IMR-90 (cell line): ENCODE measurements around the gene ARF3. TPM values are rescaled to one million over a fixed set of nuclear protein-coding genes. Genes with fewer than 3 reads are reported as not detected.

ENCODE experiments used
- ATAC-seq: fragments of 200-7000 bp; cut with Tn5 transposase; 2 replicates; pipeline ENCODE4 v1.9.1; 2020; ENCODE audit warnings: low read depth, mild to moderate bottlenecking, moderate library complexity
- BruUV-seq: library from RNA; stranded (reverse); fragments of 400-500 nt; replicated peaks from 2 replicates; lab custom pipeline; 2021; lab: Mats Ljungman, UMichigan
- CTCF ChIA-PET: fragments of 300-600 bp; formaldehyde crosslinking; extraction: SDS; loops from one replicate; lab custom pipeline; 2021; ENCODE audit warnings: antibody characterized with exemption; lab: Yijun Ruan, JAX
- POLR2A ChIA-PET: fragments of 300-600 bp; sonication (Branson Sonifier 250); formaldehyde crosslinking; loops from one replicate; lab custom pipeline; 2022; ENCODE audit warnings: antibody characterized with exemption; ENCODE audit not compliant: unreplicated experiment; lab: Charles Lee
- DNase-seq: peaks from one replicate; pipeline ENCODE4 v3.0.0; 2013
- H2AFZ ChIP-seq: replicated peaks from 2 replicates; pipeline ENCODE3; 2013; ENCODE audit warnings: low read length, mild to moderate bottlenecking; ENCODE audit not compliant: poor library complexity
- H2AK5ac ChIP-seq: 2 replicates; pipeline ENCODE4 v1.6.1; 2013; ENCODE audit warnings: low read depth, low read length, inconsistent platforms
- H2AK9ac ChIP-seq: replicated peaks from 2 replicates; pipeline ENCODE3; 2013; ENCODE audit warnings: mild to moderate bottlenecking, low read depth, low read length, moderate library complexity; ENCODE audit not compliant: poor library complexity
- H2BK120ac ChIP-seq: 2 replicates; pipeline ENCODE4 v1.6.1; 2013; ENCODE audit warnings: low read depth, low read length, inconsistent platforms
- H2BK15ac ChIP-seq: 3 replicates; pipeline ENCODE4 v1.6.1; 2013; ENCODE audit warnings: low read depth, low read length, inconsistent platforms
- H2BK20ac ChIP-seq: 2 replicates; pipeline ENCODE4 v1.6.1; 2013; ENCODE audit warnings: low read depth, mild to moderate bottlenecking, inconsistent platforms, low read length, moderate library complexity
- H2BK5ac ChIP-seq: 2 replicates; pipeline ENCODE4 v1.6.1; 2013; ENCODE audit warnings: mild to moderate bottlenecking, low read depth, low read length, inconsistent platforms; ENCODE audit not compliant: poor library complexity, severe bottlenecking
- H3K14ac ChIP-seq: replicated peaks from 2 replicates; pipeline ENCODE4 v1.6.1; 2013; ENCODE audit warnings: low read depth, low read length, inconsistent platforms
- H3K18ac ChIP-seq: 2 replicates; pipeline ENCODE4 v1.6.1; 2013; ENCODE audit warnings: low read depth, low read length, control low read depth
- H3K23ac ChIP-seq: 2 replicates; pipeline ENCODE4 v1.6.1; 2013; ENCODE audit warnings: low read depth, low read length, inconsistent platforms
- H3K27ac ChIP-seq: 2 replicates; pipeline ENCODE4 v1.5.1; 2013; ENCODE audit warnings: mild to moderate bottlenecking, control low read depth, low read length; ENCODE audit not compliant: insufficient read depth
- H3K27me3 ChIP-seq: 2 replicates; pipeline ENCODE4 v1.6.1; 2013; ENCODE audit warnings: low read length; ENCODE audit not compliant: control insufficient read depth, insufficient read depth
- H3K36me3 ChIP-seq: 2 replicates; pipeline ENCODE4 v1.6.1; 2013; ENCODE audit warnings: low read length, mixed read lengths; ENCODE audit not compliant: control insufficient read depth, insufficient read depth
- H3K4ac ChIP-seq: 2 replicates; pipeline ENCODE4 v1.6.1; 2013; ENCODE audit warnings: low read depth, low read length, inconsistent platforms
- H3K4me1 ChIP-seq: 2 replicates; pipeline ENCODE4 v1.6.1; 2013; ENCODE audit warnings: low read length, mixed read lengths; ENCODE audit not compliant: control insufficient read depth, insufficient read depth
- H3K4me2 ChIP-seq: 2 replicates; pipeline ENCODE4 v1.6.1; 2013; ENCODE audit warnings: low read depth, mild to moderate bottlenecking, control low read depth, low read length, moderate library complexity
- H3K4me3 ChIP-seq: 2 replicates; pipeline ENCODE4 v1.5.1; 2013; ENCODE audit warnings: low read depth, mild to moderate bottlenecking, control low read depth, low read length, moderate library complexity; ENCODE audit not compliant: insufficient read depth
- H3K56ac ChIP-seq: 2 replicates; pipeline ENCODE4 v1.6.1; 2013; ENCODE audit warnings: low read length, inconsistent platforms; ENCODE audit not compliant: insufficient read depth; ENCODE audit errors: extremely low read depth
- H3K79me1 ChIP-seq, 2 experiments: 2 replicates each; pipeline ENCODE4 v1.6.1; 2013; ENCODE audit warnings: low read length in 2 of 2, inconsistent platforms in 1 of 2, low read depth in 1 of 2
- H3K9ac ChIP-seq: 2 replicates; pipeline ENCODE4 v1.6.1; 2013; ENCODE audit warnings: low read depth, low read length, control low read depth
- H3K9me1 ChIP-seq: 2 replicates; pipeline ENCODE4 v1.6.1; 2013; ENCODE audit warnings: low read length, inconsistent platforms; ENCODE audit not compliant: insufficient read depth
- H3K9me3 ChIP-seq: 2 replicates; pipeline ENCODE4 v1.6.1; 2013; ENCODE audit warnings: low read length; ENCODE audit not compliant: control insufficient read depth, insufficient read depth
- H4K20me1 ChIP-seq: 2 replicates; pipeline ENCODE4 v1.6.1; 2013; ENCODE audit warnings: low read length, inconsistent platforms; ENCODE audit not compliant: insufficient read depth
- H4K5ac ChIP-seq: 2 replicates; pipeline ENCODE4 v1.6.1; 2013; ENCODE audit warnings: mild to moderate bottlenecking, low read depth, low read length, control low read depth
- H4K8ac ChIP-seq, 2 experiments: 2 replicates each; pipeline ENCODE4 v1.6.1; 2013; ENCODE audit warnings: low read depth in 2 of 2, low read length in 2 of 2, control low read depth in 1 of 2, inconsistent platforms in 1 of 2
- H4K91ac ChIP-seq: 2 replicates; pipeline ENCODE4 v1.6.1; 2013; ENCODE audit warnings: low read depth, low read length, inconsistent platforms; ENCODE audit not compliant: insufficient read depth
- MXI1 ChIP-seq: IDR thresholded peaks from 2 replicates; pipeline ENCODE4 v1.6.1; 2012; ENCODE audit warnings: low read depth, mild to moderate bottlenecking, low read length, moderate library complexity, borderline replicate concordance
- RAD21 ChIP-seq: IDR thresholded peaks from 2 replicates; pipeline ENCODE4 v1.6.1; 2012; ENCODE audit warnings: low read length, improper control_type of control experiment
- WGBS, 2 experiments: methylation state at CpG; one replicate each; pipeline versions ENCODE4 v1.1.5 to v1.1.7; 2013; ENCODE audit warnings: missing lambda C conversion rate in 2 of 2; ENCODE audit not compliant: insufficient read length in 1 of 2; ENCODE audit errors: extremely low coverage in 2 of 2; 5-methylcytosine and 5-hydroxymethylcytosine counted together
- dilution Hi-C: fragments of 300-500 bp; cut with HindIII; formaldehyde crosslinking; loops from one replicate; pipeline ENCODE4 v1.14.3; 2018; ENCODE audit warnings: low sequenced_read_pairs; ENCODE audit not compliant: unreplicated experiment
- in situ Hi-C: fragments of 300-500 bp; cut with MboI; formaldehyde crosslinking; loops from 3 replicates; pipeline ENCODE4 v1.14.3; 2019; ENCODE audit warnings: low sequenced_read_pairs, inconsistent platforms, mixed read lengths
- intact Hi-C: fragments of 100-400 bp; cut with micrococcal nuclease; formaldehyde crosslinking; loops from 2 replicates; pipeline ENCODE4 v1.10.0; 2022
- polyA plus RNA-seq, 3 experiments: library from polyadenylated mRNA; depleted of rRNA; stranded (reverse); fragments of >200 nt; gene quantifications; 2 replicates each; pipeline ENCODE4 v1.2.3, GENCODE V29; 2012; ENCODE audit warnings: low replicate concordance in 1 of 3
- total RNA-seq: library from RNA; depleted of rRNA; stranded (reverse); fragments of >200 nt; gene quantifications from 2 replicates; pipeline ENCODE4 v1.2.3, GENCODE V29; 2012
- TF ChIP-seq, protein P1 (sequence below): fragments of 150-350 bp; IDR thresholded peaks from 2 replicates; pipeline ENCODE4 v1.6.1; 2017; ENCODE audit warnings: mild to moderate bottlenecking, antibody characterized with exemption, low read length, low read depth

The ARF3 gene
- total and polyA plus RNA-seq, 2 of the 4 experiments (the other 2 are of a cell fraction) = 97.7 to 198 TPM

DNA sequence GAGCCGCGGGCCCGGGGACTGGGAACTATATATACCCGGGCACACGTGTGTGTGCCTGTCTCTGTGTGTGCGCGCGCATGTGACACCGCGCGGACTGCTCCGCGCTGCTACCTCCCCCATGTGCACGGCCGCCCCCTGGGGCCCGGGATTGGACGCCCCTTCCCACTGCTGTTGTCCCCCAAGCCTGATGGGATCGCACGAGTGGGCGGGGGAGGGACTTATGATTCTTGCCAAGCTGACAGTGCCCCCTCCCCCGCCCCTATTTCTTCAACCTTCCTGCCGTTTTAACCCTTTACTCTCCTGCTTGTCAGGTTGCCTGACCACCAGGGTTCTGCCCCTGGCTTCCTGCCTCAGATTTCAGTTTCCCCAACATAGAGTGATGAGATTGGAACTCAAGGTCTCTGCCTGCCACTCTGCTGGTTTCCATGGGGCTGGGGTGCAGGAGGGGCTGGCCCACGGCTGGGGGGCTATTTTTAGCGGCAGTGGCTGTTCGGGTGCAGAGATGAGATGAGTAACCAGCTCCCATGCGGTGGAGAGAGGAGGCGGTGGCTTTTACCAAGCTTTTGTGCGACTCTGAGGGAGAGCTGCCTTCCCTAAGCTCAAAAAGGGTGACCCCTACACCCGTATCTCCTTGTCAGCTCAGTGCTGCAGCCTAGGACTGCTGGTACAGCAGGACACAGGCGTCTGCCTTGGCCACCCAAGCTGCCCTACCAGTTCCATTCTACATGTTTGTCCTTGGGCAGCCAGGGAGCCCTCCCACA, 42.3 kb upstream of the ARF3 start, which contains the start of gene DDN:
Gene DDN, minus strand, starts transcription at position 5 of the 761 bp plus-strand sequence. CDS start 88 bp downstream, outside the sequence.
- ChIA-PET POLR2A (no interaction called here), CTCF (interaction anchor here (0.6 kb wide), 1 partner anchor 15 kb away, joined by 3 read pairs; no protein-coding TSS in a partner anchor)
- H4K8ac ChIP-seq = peak within 1 kb of the TSS in 1 of 2 experiments; percentile 40; a peak in 1 of 4 replicates
- H2BK20ac ChIP-seq = no peak within 1 kb of the TSS
- no peak within 1 kb of the TSS; the same call in 1 of the 2 replicates for H3K4ac ChIP-seq
- peak; percentile 22 for ATAC-seq
- peaks cover 6% of the 10 kb centered on the region; the same call in 1 of the 2 replicates for H4K20me1 ChIP-seq
- H3K4me3 ChIP-seq = peak within 1 kb of the TSS; percentile 12
- no peaks in the 10 kb centered on the region for H3K9me3 ChIP-seq
- 0% methylated on average over 3 of the region's 30 CpGs; no CpG with 5 or more reads in 1 of the 2 experiments for WGBS, 2 experiments
- no peak within 1 kb of the TSS for H2BK15ac ChIP-seq
- in situ Hi-C loops (no loop called here), dilution Hi-C loops (no loop called here), intact Hi-C loops (no loop called here)
- peaks cover 14% of the 10 kb centered on the region for H3K4me1 ChIP-seq
- H3K9me1 ChIP-seq = peaks cover 3% of the 10 kb centered on the region
- peaks cover 0 to 9% of the 10 kb centered on the region in 2 experiments; a peak in 1 of 4 replicates for H3K79me1 ChIP-seq
- H3K27me3 ChIP-seq = peaks cover 19% of the 10 kb centered on the region; the same call in 1 of the 2 replicates
- H3K23ac ChIP-seq = peak within 1 kb of the TSS; percentile 12; the same call in 1 of the 2 replicates
- no peak within 1 kb of the TSS for H3K9ac ChIP-seq
- H2BK120ac ChIP-seq = no peak within 1 kb of the TSS
- H3K56ac ChIP-seq = no peak within 1 kb of the TSS
- DNase-seq = peak; percentile 52
- peak within 1 kb of the TSS; percentile 89 for H3K4me2 ChIP-seq
- no peak within 1 kb of the TSS for H4K91ac ChIP-seq
- H2AK9ac ChIP-seq = peak within 1 kb of the TSS; percentile 80
- H3K18ac ChIP-seq = no peak within 1 kb of the TSS
- no peak within 1 kb of the TSS for H2BK5ac ChIP-seq
- peaks cover 25% of the 10 kb centered on the region for H3K36me3 ChIP-seq
- BruUV-seq = no TSS peak
- H2AK5ac ChIP-seq = peak within 1 kb of the TSS; percentile 7; the same call in 1 of the 2 replicates
- TF ChIP-seq MXI1 (0 out of 2 replicates have a peak, but pooled peaks have one; percentile 9), RAD21 (no peak)
- TF ChIP-seq, protein P1, sequence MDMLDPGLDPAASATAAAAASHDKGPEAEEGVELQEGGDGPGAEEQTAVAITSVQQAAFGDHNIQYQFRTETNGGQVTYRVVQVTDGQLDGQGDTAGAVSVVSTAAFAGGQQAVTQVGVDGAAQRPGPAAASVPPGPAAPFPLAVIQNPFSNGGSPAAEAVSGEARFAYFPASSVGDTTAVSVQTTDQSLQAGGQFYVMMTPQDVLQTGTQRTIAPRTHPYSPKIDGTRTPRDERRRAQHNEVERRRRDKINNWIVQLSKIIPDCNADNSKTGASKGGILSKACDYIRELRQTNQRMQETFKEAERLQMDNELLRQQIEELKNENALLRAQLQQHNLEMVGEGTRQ = peak; percentile 48; the same call in 1 of the 2 replicates
- H4K5ac ChIP-seq = no peak within 1 kb of the TSS
- H3K14ac ChIP-seq = peak within 1 kb of the TSS; percentile 50; the same call in 1 of the 2 replicates
- no peak within 1 kb of the TSS for H3K27ac ChIP-seq
- peak within 1 kb of the TSS; percentile 85 for H2AFZ ChIP-seq
